ENCODE results near the gene NLRC5. TPM values are rescaled to one million over a fixed set of nuclear protein-coding genes. Genes with fewer than 3 reads are reported as not detected.
A peak's percentile ranks its signal among the peaks of the same experiment; 100 is the strongest.

NLRC5 gene
- total RNA-seq, 3 donors from 2014 or later = 18.4 to 34.4 (median 24.1) TPM

- Histone ChIP-seq H3K27ac (no peak overlapping the region), H3K4me3 (no peak overlapping the region), H3K9me3 (no peaks in the 10 kb centered on the region), H3K36me3 (no peaks in the 10 kb centered on the region), H3K27me3 (no peaks in the 10 kb centered on the region), H3K4me1 (no peaks in the 10 kb centered on the region)
- intact Hi-C loops (cut with DNase I; ENCODE audit: low total_unique reads) = no loop called here
- TF ChIP-seq POLR2AphosphoS5 (IDR thresholded peaks at IDR 0.05) = no peak
- TF ChIP-seq POLR2A (IDR thresholded peaks at IDR 0.05) = no peak
- no peak for DNase-seq (ENCODE audit: low spot score in 2 of 2)
Observed at GRCh38 chr16:57084996-57085395, 95.6 kb downstream of the NLRC5 start.

- no peak for DNase-seq (ENCODE audit: low spot score in 2 of 2)
- intact Hi-C loops (cut with DNase I; ENCODE audit: low total_unique reads) = no loop called here
- no peak overlapping the region for H3K27ac ChIP-seq
- H3K36me3 ChIP-seq = no peaks in the 10 kb centered on the region
- peaks cover 0 to 6% of the 10 kb centered on the region in 2 donors for H3K4me1 ChIP-seq
- H3K9me3 ChIP-seq = no peaks in the 10 kb centered on the region
- H3K27me3 ChIP-seq = no peaks in the 10 kb centered on the region
- no peak for TF ChIP-seq CTCF (IDR thresholded peaks at IDR 0.05)
- TF ChIP-seq POLR2AphosphoS5 (IDR thresholded peaks at IDR 0.05) = no peak
- TF ChIP-seq POLR2A (IDR thresholded peaks at IDR 0.05) = no peak
- H3K4me3 ChIP-seq = no peak overlapping the region
Observed at GRCh38 chr16:57087003-57087402, 97.6 kb downstream of the NLRC5 start.

GRCh38 chr16:57089406-57089805, 100.0 kb downstream of the NLRC5 start:
- Histone ChIP-seq H3K4me1 (peaks cover 7% of the 10 kb centered on the region in 2 donors), H3K27me3 (no peaks in the 10 kb centered on the region), H3K4me3 (no peak overlapping the region), H3K27ac (no peak overlapping the region), H3K9me3 (no peaks in the 10 kb centered on the region), H3K36me3 (no peaks in the 10 kb centered on the region)
- intact Hi-C loops (cut with DNase I; ENCODE audit: low total_unique reads) = no loop called here
- TF ChIP-seq CTCF (IDR thresholded peaks at IDR 0.05) (no peak), POLR2A (IDR thresholded peaks at IDR 0.05) (no peak), POLR2AphosphoS5 (IDR thresholded peaks at IDR 0.05) (no peak)
- DNase-seq (ENCODE audit: low spot score in 2 of 2) = no peak

- TF ChIP-seq POLR2AphosphoS5 (IDR thresholded peaks at IDR 0.05) (no peak), CTCF (IDR thresholded peaks at IDR 0.05) (no peak), POLR2A (IDR thresholded peaks at IDR 0.05) (no peak)
- Histone ChIP-seq H3K36me3 (no peaks in the 10 kb centered on the region), H3K27ac (peak overlapping the region; percentile 76 to 85), H3K9me3 (no peaks in the 10 kb centered on the region), H3K4me1 (peaks cover 7% of the 10 kb centered on the region in 2 donors), H3K27me3 (no peaks in the 10 kb centered on the region), H3K4me3 (peak overlapping the region; percentile 79 to 86 (median 84))
- intact Hi-C loops (cut with DNase I; ENCODE audit: low total_unique reads) = no loop called here
- peak in 1 of 2 donors; percentile 22 for DNase-seq (ENCODE audit: low spot score in 2 of 2)
Observed at GRCh38 chr16:57091200-57091974, 102.0 kb downstream of the NLRC5 start.

- H3K27me3 ChIP-seq = no peaks in the 10 kb centered on the region
Observed at GRCh38 chr16:57091975-57092785, 102.8 kb downstream of the NLRC5 start, which contains the start of gene CPNE2. TSS of gene CPNE2 (plus strand) at chr16:57092583. CDS start at chr16:57110743, 18,160 bp downstream.

More at GRCh38 chr16:57091975-57092785, 102.8 kb downstream of the NLRC5 start, which contains the start of gene CPNE2:
- Histone ChIP-seq H3K27ac (peak within 1 kb of the TSS; percentile 76 to 85), H3K4me1 (peaks cover 7% of the 10 kb centered on the region in 2 donors), H3K4me3 (peak within 1 kb of the TSS; percentile 79 to 86 (median 84)), H3K36me3 (no peaks in the 10 kb centered on the region), H3K9me3 (no peaks in the 10 kb centered on the region)
- TF ChIP-seq POLR2A (IDR thresholded peaks at IDR 0.05) (no peak), POLR2AphosphoS5 (IDR thresholded peaks at IDR 0.05) (no peak), CTCF (IDR thresholded peaks at IDR 0.05) (no peak)
- intact Hi-C loops (cut with DNase I; ENCODE audit: low total_unique reads) = no loop called here
- peak in 1 of 2 donors; percentile 39 for DNase-seq (ENCODE audit: low spot score in 2 of 2)
